ENCODE results near the gene TBC1D24.

TBC1D24 gene

DNA sequence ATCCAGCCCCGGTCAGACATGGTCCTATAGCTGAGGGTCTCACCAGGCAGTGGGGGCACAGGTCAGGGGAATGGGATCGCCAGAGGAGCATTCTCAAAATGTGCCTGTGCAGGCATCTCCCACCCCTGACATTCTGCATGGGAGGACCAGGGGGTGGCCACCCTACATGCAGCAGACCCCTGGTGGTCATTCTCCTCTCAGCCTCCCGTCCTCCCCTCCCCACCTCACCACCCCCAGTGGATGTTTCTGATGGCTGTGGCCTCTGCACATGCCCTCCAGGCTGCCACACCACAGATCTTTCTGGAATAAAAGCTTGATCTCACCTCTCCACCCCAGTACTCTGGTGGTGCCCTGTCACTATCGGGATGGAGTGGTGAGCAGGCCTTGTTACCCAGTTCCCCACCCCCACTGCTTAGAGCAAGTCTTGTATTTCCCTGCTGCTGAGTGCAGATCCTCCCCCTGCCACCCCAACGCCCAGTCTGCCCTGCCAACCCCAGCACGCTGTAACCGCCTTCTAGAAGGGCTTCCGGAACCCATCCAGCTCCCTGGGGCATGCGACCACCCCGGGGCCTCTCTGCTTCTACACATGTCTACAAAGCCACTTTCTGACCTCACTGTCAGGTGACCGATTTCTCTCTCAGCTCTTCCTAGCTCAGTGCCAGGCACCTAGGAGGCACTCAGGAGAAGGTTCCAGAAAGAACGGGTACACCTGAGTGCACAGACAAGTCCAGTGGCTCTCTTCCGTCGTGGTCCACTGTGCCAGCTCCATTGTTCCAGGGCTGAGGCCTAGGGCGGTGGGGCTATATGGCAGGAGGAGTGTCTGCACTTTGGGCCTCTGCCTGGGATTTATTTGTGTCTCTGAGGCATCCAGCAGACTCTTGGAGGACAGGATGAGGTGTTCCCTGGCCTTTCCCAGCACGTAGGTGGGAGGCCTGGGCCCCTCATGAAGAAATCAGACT, 9.3 kb downstream of the TBC1D24 start:
- DNase-seq = no peak

DNA sequence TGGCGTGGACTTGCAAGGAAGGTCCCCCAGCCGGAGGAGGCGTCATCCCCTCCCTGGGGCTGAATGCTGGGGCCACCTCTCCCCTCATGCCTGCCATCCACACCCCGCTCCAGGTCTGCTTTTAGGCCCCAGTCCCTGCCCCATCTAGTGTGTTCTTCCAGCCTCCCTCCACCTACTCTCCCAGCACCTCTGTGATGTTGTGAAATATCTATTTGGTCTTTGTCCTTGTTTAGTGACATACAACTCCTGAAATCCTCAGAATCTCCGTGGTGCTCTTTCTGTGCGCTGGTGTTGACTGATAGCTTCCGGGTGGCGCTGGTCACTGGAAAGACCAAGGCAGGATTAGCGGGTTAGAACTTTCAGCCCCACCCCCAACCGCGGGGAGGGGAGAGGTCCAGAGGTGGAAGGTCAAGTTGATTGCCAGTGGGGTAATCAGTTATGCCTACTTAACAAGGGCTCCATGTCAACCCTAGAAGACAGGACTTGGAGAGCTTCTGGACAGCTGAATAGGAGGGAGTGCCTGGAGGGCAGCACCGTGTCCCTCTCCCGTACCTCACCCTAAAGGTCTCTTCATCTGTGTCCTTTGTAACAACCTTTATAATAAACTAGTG, 10.1 kb downstream of the TBC1D24 start:
- no peak for DNase-seq

DNA sequence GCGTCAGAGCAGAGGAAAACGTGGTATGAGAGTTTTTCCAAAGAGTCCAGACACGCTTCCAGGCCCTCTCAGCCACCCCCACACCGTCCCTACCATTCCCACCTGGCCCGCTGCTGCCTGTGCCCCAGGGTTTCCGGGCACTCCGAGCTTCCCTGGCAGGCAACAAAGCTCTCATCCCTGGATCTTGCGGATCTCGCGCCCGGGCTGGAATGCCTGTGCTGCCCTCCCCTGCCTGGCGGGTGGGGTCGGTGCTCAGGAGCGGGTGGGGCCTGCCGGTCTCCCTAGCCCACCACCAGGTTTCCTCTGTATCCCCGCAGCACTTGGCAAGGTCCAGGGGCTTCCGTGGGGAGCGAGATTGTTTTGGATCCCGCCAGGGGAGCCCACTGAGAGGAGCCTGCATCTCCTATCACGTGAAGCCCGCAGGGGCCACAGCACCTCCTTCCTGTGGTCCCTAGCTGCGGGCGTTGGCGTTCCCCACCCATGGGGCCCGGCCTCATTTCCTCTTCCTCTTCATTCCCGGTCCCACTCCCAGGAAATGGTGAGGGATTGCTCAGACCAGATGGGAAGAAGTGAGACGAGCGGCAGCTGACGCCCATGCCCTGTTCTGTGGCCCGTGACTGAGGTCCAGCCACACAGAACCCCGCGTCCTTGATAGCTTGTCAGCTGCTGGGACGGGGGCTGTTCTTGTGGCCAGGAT, 11.0 kb downstream of the TBC1D24 start:
- DNase-seq = no peak

DNA sequence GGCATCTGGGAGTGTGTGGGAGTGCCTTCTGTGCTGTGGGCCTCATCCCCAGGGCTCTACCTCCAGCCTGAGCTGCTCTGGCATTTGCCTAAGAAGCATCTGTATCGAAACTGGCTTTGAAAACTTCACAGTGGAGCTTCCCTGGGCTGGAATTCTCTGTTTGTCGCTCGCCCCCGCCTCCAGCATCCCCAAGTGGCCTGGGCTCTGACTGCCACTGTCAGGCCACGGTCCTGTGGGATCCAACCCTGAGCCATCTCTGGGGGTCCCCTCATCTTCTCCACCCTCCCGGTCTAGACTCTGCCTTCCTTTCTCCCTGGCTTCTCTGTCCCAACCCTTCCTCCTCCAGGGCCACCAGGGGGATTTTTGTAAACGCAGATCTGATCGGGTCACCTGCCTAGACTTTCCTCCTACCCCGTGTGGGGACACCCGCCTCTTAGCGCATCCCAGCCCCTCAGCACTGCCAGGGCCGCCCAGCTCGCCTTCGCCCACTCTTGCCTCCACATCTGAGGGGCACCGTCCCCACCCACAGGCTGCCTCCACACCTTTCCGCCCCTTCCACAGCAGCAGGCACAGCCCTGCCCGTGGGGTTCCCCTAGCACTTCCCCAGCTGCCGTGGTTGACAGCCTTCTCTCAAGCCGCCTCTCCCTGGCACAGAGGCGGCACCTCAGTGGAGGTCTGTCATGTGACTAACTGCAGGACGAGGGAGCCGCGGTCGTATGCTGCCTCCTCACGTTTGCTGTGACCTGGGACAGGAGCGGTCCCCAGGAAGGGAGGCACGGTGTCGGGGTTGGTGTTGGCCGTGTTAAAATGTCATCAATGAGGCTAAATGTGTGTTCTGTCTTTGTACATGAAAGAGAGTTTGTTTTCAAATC, 12.0 kb downstream of the TBC1D24 start:
- DNase-seq = peak in 1 of 2 experiments; percentile 42

DNA sequence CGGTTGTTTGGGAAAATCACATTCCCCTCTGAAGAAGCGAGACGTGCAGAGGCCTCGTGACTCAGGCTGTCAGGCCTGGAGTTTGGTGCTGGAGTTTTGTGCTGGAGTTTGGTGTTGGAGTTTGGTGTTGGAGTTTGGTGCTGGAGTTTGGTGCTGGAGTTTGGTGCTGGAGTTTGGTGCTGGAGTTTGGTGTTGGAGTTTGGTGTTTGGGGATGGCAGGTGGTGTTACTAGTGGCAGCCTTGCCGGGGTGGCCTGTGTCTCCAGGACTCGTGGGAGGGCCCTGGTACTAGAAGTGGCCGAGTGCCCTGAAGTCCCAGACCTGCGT, 12.6 kb downstream of the TBC1D24 start:
- DNase-seq = no peak

DNA sequence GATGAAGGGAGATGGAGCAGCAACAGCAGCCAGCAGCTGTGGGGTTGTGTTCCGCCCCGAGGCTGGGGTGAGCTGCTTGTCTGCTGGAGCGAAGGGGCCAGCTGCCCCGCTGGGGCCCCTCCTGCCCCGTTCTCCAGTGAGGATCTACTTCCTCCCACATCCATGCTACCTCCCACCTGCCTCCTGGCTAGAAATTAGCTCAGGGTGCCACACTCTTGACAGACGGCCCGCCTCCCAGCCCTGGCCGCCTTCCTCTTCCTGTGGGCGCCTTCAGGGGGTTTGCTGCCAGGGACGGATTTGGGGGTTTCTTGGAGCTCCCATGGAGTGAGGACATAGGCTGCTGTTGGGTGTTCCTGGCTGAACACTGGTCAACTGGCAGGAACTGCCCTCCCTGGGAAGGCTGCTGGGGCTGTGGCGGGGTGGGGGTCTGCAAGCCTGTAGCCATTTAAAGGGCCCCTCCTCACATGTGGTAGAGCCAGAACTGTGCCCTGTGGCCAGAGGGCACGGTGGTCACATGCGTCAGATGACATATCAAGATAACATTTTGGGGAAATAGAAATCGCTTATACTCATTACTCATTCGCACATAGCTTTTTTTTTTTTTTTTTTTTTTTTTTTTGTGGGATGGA, 13.1 kb downstream of the TBC1D24 start:
- DNase-seq = no peak

DNA sequence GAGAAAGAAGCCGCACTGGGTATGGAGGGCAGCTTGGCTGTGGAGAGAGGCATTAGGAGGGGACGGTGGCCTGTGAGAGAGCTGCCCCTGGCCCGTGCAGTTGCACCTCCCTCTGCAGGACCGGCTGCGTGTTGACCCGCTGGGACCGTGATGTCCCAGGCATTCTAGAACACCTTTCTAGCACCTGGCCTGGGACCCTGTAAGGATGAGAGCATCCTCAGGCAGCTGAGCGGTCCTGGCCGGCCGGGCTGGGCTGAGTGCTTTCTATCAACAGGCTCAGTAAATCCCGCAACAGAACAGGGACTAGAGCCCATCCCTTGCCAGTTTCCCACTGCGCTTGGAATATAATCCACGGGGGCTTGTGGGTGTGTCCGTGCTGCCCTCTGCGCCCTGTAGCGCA, 14.7 kb downstream of the TBC1D24 start:
- no peak for DNase-seq

DNA sequence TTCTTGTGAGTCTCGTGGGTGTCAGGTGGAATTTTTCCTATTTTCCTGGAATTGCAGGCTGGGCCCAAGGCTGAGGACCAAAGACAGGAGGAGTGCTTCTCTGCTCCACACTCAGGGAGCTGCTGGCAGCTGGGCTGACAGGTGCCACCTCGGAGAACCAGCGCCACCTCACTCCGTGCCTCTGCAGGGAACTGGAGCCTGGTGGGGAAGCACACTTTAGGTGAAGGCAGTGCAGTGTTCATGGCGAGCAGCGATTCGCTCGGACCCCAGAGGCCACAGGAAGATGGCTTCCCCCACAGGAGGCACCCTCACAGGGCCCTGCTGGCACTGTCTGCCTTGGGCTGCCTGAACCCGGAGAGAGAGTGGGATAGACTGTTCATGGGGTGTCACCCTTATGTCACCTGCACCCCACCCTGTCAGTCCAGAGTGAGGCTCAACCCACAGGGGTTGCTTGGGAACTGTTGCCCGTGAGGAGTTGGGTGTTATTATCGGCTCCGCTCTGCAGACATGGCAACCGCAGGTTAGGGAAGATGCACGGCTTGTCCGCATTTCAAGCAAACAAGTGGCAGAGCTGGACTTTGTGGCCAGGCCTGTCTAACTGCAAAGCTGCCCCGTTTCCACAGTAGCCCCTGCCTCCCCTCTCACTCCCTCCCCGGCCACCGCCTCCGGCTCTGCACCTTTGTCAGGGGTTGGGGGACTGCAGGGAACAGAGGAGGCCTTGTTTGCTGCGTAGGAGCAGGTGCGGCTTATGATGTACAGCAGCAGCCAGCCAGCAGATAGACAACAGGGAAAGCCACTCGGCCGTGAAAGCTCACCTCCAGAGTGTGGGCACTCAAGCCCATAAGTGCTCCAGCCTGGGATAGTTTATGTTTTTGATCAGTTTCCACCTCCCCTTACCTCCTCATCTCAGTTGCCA, 15.5 kb downstream of the TBC1D24 start:
- peak in 1 of 2 experiments; percentile 45 for DNase-seq

DNA sequence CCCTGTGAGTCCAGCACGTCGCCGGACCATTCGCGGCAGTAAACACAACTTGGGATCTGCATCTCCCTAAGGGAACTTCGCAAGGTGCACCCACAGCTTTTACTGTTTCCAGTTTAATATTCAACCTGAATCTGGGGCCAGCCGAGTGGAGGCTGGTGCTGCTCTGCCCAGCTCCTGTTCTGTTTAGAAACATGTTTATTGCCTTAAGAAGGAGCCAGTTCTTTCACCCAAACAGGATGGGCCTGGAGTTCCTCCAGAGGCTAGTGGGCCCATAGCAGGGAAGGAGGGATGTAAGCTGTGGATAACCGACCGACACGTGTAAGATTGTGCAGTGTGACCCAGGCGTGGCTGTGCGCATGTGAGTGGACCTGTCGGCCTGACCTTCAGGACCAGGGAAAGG, 17.4 kb downstream of the TBC1D24 start:
- no peak for DNase-seq

DNA sequence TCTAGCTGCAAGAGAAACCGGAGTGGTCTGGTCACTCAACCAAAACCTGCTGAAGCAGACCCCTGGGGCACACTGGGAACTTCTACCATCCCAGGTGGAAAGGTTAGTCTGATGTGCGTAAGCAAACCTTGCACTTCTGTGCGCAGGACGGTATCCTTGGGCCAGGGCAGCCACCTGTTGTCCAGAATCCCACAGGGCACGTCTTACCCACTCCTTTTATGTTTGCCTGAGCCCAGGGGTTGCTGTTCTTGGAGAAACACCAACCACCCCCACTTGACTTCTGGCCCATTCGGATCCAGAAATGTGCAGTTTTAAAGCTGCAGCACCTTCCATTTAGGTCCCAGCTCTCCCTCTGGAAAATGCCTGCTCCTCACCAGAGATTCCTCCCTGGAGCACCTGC, 18.7 kb downstream of the TBC1D24 start:
- DNase-seq = no peak

DNA sequence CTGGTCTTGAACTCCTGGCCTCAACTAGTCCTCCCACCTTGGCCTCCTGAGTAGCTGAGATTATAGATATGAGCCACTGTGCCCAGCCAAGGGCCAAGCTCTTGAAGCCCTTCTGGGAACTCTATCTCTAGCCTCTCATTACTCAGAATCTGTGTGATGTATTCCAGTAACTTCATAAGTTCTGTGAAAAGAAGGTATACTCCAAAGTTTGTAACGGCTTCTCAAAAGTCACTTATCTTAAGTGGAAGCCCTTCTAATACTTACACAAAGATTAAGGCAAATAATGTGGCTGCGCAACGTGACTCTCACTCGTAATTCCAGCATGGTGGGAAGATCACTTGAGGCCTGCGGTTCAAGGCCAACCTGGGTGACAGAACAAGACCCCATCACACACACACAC, 19.7 kb downstream of the TBC1D24 start:
- DNase-seq = no peak

DNA sequence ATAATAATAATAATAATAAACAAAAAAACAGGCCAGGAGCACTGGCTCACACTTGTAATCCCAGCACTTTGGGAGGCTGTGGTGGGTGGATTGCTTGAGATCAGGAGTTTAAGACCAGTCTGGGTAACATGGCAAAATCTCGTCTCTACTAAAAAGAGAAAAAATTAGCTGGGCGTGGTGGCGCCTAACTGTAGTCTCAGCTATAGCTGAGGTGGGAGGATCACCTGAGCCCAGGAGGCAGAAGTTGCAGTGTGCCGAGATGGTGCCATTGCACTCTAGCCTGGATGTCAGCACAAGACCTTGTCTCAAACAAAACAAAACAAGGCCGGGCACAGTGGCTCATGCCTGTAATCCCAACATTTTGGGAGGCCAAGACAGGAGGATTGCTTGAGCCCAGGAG, 20.1 kb downstream of the TBC1D24 start:
- no peak for DNase-seq

DNA sequence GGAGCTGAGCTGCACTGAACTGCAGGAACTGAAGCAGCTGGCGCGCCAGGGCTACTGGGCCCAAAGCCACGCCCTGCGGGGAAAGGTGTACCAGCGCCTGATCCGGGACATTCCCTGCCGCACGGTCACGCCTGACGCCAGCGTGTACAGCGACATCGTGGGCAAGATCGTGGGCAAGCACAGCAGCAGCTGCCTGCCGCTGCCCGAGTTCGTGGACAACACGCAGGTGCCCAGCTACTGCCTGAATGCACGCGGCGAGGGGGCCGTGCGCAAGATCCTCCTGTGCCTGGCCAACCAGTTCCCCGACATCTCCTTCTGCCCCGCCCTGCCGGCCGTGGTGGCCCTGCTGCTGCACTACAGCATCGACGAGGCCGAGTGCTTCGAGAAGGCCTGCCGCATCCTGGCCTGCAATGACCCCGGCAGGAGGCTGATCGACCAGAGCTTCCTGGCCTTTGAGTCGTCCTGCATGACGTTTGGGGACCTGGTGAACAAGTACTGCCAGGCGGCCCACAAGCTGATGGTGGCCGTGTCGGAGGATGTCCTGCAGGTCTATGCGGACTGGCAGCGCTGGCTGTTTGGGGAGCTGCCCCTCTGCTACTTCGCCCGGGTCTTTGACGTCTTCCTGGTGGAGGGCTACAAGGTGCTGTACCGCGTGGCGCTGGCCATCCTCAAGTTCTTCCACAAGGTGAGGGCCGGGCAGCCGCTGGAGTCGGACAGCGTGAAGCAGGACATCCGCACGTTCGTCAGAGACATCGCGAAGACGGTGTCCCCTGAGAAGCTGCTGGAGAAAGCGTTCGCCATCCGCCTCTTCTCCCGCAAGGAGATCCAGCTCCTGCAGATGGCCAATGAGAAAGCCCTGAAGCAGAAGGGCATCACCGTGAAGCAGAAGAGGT, 21.5 kb downstream of the TBC1D24 start:
- no peak for DNase-seq

DNA sequence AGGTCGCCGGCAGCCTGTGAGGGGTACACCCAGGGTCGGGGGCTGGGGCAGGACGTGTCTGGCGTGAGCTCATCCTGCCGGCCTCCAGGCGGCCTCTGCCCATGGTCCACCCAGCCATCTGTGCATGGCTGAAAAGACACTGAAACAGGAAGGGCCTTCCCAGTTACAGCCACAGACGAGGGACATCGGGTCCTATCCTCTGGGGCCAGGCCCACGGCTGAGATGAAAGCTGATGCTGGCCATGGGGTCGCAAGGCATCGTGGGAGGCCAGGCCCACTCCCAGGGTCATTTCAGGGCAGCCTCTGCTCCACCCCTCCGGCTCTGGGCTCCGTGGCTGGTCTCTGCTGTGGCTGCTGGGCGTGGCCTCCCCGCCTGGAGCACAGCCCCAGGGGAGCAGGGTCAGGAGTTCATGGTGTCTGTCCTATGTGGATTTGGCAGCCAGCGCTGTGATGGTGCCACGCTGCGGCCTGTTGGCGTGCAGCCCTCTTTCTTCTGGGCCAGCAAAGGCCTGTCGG, 22.2 kb downstream of the TBC1D24 start:
- DNase-seq = no peak

DNA sequence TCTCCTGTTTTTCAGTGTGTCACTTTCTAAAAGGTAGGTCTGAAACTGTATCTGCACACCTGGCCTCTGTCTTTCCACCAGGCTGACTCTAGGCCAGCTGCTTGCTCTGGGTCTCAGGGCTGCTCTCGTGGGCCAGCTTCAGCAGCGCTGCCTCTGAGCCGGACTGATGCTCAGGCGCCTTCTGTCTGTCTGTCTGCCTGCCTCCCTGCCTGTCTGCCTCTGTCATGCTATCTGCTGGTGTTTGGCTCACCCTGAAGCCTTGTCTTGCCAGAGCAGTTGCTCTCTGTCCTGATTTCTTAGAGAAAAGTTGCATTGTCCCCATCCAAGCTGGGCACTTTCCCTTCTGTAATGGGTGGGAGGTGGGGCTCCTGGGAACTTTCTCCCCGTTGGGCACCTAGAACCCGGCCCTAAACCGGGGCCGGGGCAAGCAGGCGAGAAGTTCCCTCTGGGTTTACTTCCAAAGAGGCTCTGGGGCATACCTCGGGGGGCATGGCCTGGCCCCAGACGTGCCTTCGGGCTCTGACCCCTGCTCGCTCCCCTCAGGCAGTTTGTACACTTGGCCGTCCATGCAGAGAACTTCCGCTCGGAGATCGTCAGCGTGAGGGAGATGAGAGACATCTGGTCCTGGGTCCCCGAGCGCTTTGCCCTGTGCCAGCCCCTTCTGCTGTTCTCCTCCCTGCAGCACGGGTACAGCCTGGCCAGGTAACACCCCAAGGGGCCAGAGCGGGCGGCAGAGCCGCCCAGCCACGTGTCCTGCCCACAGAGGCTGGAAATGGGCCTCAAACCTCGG, 23.0 kb downstream of the TBC1D24 start:
- no peak for DNase-seq

DNA sequence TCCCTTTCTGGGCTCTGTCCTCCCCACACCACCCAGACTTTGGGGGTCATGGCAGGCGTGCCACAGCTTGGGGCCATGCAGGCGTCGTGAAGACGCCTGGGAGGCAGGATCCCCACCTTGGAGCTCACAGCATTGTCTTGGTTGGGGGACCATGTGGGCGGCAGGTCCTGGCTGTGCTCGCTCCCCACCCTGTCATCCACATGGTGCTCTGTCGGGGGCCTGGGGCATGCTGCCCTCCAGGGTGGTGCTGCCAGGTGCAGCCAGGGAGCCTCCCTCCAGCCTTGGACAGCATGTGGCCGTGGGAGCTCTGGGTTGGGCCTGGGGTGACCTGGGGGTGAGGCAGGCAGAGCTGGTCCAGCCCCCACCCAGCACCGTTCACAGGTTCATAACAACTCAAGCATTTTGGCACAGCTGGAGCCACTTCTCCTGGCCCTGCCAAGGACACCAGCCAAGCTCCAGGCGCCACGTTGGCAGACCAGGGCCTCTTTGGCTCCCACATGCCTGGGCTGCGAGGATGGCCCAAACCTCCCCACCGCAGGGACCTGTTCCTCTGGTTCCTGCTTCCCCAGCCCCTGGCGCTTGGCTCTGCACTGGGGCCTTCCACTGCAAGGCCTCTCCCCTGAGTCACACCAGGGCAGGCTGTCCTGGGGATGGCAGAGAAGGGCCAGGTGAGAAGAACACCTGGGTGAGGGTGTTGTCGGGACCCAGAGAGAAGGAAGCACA, 23.8 kb downstream of the TBC1D24 start:
- no peak for DNase-seq

DNA sequence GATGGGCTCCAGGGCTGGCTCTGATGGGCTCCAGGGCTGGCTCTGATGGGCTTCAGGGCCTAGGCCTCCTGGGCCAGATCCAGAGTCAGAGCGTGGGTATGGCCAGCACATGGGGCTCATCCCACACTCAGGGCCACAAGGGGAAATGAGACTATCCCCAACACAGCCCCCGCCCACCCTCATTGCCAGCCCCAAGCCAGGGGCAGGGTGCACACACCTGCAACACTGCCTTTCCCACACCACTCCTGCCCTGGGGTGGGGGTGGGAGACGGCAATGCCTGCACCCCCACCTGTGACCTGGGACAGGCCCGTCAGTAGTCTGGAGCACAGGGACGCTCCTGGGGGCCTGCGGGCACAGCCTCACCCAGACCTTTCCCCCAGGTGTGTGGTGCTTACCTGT, 24.5 kb downstream of the TBC1D24 start:
- no peak for DNase-seq

DNA sequence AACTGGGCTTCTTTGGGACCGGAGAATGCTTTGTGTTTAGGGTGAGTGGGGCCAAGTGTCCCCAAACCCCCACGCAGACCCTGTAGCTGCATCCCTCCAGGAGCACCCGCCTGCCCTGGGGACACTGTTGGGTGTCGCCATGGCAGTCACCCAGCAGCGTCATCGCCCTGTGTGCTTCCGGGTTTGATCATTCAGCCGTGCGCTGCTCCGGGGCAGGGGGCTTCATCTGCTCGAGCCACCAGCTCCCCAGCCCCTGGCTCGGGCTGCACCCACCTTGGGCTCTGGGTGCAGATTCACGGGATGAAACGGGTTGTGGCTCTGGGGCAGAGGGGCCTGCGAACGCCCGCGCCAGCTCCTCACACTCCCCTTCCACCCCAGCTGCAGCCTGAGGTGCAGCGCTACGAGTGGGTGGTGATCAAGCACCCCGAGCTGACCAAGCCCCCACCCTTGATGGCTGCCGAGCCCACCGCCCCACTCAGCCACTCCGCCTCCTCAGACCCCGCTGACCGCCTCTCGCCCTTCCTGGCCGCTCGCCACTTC, 25.0 kb downstream of the TBC1D24 start:
- DNase-seq = no peak

All from SHP77 (cell line).